Endothelial cell of umbilical vein (primary cell): ENCODE measurements around the gene JMJD8. TPM values are rescaled to one million over a fixed set of nuclear protein-coding genes. Genes with fewer than 3 reads are reported as not detected.

ENCODE experiments used
- BruUV-seq: library from RNA; stranded (reverse); fragments of 400-500 nt; replicated peaks from 2 replicates; lab custom pipeline; 2021; lab: Mats Ljungman, UMichigan
- CTCF ChIA-PET: fragments of 300-600, 350-600 bp; sonication (Branson Sonifier 250); formaldehyde crosslinking; loops from one replicate; lab custom pipeline; 2021; ENCODE audit warnings: antibody characterized with exemption, inconsistent platforms; lab: Charles Lee
- POLR2A ChIA-PET: fragments of 300-600, 350-600 bp; sonication (Branson Sonifier 250); formaldehyde crosslinking; loops from one replicate; lab custom pipeline; 2021; ENCODE audit warnings: antibody characterized with exemption, inconsistent platforms; lab: Charles Lee
- DNase-seq: peaks from one replicate; pipeline ENCODE4 v3.0.0-alpha.2; 2011; ENCODE audit warnings: low read depth, low spot score
- FAIRE-seq: peaks from 2 replicates; lab custom pipeline; 2011; peaks lifted over from hg19 to GRCh38; lab: Jason Lieb, UNC
- H2AFZ ChIP-seq: 2 replicates; pipeline ENCODE4 v1.6.0; 2012; ENCODE audit warnings: low read depth, low read length, control low read depth, inconsistent platforms
- H3K27ac ChIP-seq: 2 replicates; pipeline ENCODE4 v1.5.1; 2011; ENCODE audit warnings: low read depth, mild to moderate bottlenecking, control low read depth, low read length, moderate library complexity; ENCODE audit not compliant: insufficient read depth
- H3K27me3 ChIP-seq, 2 experiments: 2 replicates each; pipeline versions ENCODE4 v1.6.0 to v1.6.1; 2011; ENCODE audit warnings: low read length in 2 of 2, mixed read lengths in 1 of 2; ENCODE audit not compliant: control insufficient read depth in 2 of 2, insufficient read depth in 2 of 2
- H3K36me3 ChIP-seq, 2 experiments: 2 replicates in 1 of 2; 3 replicates in 1 of 2; pipeline ENCODE4 v1.5.1; 2011; ENCODE audit warnings: low read length in 2 of 2, mild to moderate bottlenecking in 1 of 2, moderate library complexity in 1 of 2; ENCODE audit not compliant: control insufficient read depth in 2 of 2, insufficient read depth in 2 of 2; ENCODE audit errors: extremely low read depth in 1 of 2
- H3K4me1 ChIP-seq: 3 replicates; pipeline ENCODE4 v1.5.1; 2011; ENCODE audit warnings: mild to moderate bottlenecking, low read length; ENCODE audit not compliant: control insufficient read depth, insufficient read depth; ENCODE audit errors: extremely low read depth
- H3K4me2 ChIP-seq: 2 replicates; pipeline ENCODE4 v1.6.1; 2011; ENCODE audit warnings: low read length, control low read depth, mixed read lengths; ENCODE audit not compliant: insufficient read depth
- H3K4me3 ChIP-seq, 3 experiments: fragments of 200-600 bp in 1 of 3; sonication (generic), shearing (Covaris generic) in 1 of 3; replicated peaks in 1 of 3; 2 replicates each; pipeline ENCODE4 v1.5.1; 2011 to 2016; ENCODE audit warnings: control low read depth in 3 of 3, low read length in 3 of 3, mild to moderate bottlenecking in 2 of 3, inconsistent platforms in 1 of 3, low read depth in 1 of 3, moderate library complexity in 1 of 3; ENCODE audit not compliant: insufficient read depth in 1 of 3
- H3K79me2 ChIP-seq: 2 replicates; pipeline ENCODE4 v1.6.0; 2012; ENCODE audit warnings: low read length, inconsistent platforms; ENCODE audit not compliant: control insufficient read depth, insufficient read depth
- H3K9ac ChIP-seq: replicated peaks from 2 replicates; pipeline ENCODE3; 2011; ENCODE audit warnings: low read length, control low read depth; ENCODE audit not compliant: insufficient read depth; ENCODE audit errors: extremely low read depth
- H3K9me1 ChIP-seq: replicated peaks from 3 replicates; pipeline ENCODE4 v1.6.0; 2011; ENCODE audit warnings: mild to moderate bottlenecking, low read length; ENCODE audit not compliant: control insufficient read depth, insufficient read depth; ENCODE audit errors: extremely low read depth
- H3K9me3 ChIP-seq: replicated peaks from 2 replicates; pipeline ENCODE4 v1.5.1; 2012; ENCODE audit warnings: low read length, inconsistent platforms; ENCODE audit not compliant: control insufficient read depth, insufficient read depth
- H4K20me1 ChIP-seq: replicated peaks from 2 replicates; pipeline ENCODE3; 2011; ENCODE audit warnings: mild to moderate bottlenecking, low read length; ENCODE audit not compliant: control insufficient read depth, insufficient read depth; ENCODE audit errors: extremely low read depth
- CTCF ChIP-seq, 2 donors: IDR thresholded peaks; 1 replicate in 1 of 2; 2 replicates in 1 of 2; pipeline ENCODE4 v1.5.1; 2011; ENCODE audit warnings: low read length in 2 of 2, mild to moderate bottlenecking in 2 of 2, moderate library complexity in 2 of 2, control low read depth in 1 of 2, inconsistent platforms in 1 of 2, low read depth in 1 of 2; ENCODE audit not compliant: insufficient read depth in 1 of 2; ENCODE audit errors: extremely low read depth in 1 of 2
- FOS ChIP-seq: IDR thresholded peaks from 2 replicates; pipeline ENCODE4 v1.6.1; 2011; ENCODE audit warnings: mild to moderate bottlenecking, low read length, moderate library complexity, borderline replicate concordance; ENCODE audit not compliant: insufficient read depth
- dilution Hi-C: fragments of 300-500 bp; cut with MboI; formaldehyde crosslinking; loops from one replicate; pipeline ENCODE4 v1.15.0; 2019; ENCODE audit warnings: low sequenced_read_pairs; ENCODE audit not compliant: extremely low pct_ligation_motif_present
- intact Hi-C: fragments of 100-400 bp; cut with micrococcal nuclease; formaldehyde crosslinking; loops from one replicate; pipeline ENCODE4 v1.10.0; 2022
- polyA plus RNA-seq, 4 experiments: library from polyadenylated mRNA; depleted of rRNA in 3 of 4; stranded (reverse) in 3 of 4; unstranded in 1 of 4; fragments of >200 nt; gene quantifications; 2 replicates each; pipeline versions ENCODE4 v1.2.1 to v1.2.3, GENCODE V29; 2011 to 2012; ENCODE audit warnings: missing spikeins in 1 of 4
- total RNA-seq: library from RNA; stranded (reverse); gene quantifications from 2 replicates; pipeline ENCODE4 v1.2.3, GENCODE V29; 2021

JMJD8 gene
- total and polyA plus RNA-seq, 2 donors (not counting 3 experiments of a cell fraction or from before 2014, with no cell fraction given), result 55.1 to 102 TPM

- H3K36me3 ChIP-seq, result no peaks in the 10 kb centered on the region
- no TSS peak for BruUV-seq
Measured at GRCh38 chr16:718389-718788, 34.3 kb upstream of the JMJD8 start.

More at GRCh38 chr16:718389-718788, 34.3 kb upstream of the JMJD8 start:
- Histone ChIP-seq H3K27ac (no peak overlapping the region), H3K79me2 (no peaks in the 10 kb centered on the region), H3K9me1 (no peaks in the 10 kb centered on the region), H3K4me2 (no peak overlapping the region), H3K4me3 (no peak overlapping the region), H3K9ac (no peak overlapping the region), H3K4me1 (peaks cover 24% of the 10 kb centered on the region), H3K27me3 (no peaks in the 10 kb centered on the region), H4K20me1 (no peaks in the 10 kb centered on the region), H2AFZ (no peak overlapping the region), H3K9me3 (no peaks in the 10 kb centered on the region)
- FAIRE-seq, result no peak
- ChIA-PET POLR2A (no interaction called here), CTCF (no interaction called here)
- no peak for DNase-seq
- TF ChIP-seq FOS (no peak), CTCF (IDR thresholded peaks at IDR 0.05; ENCODE audit: extremely low read depth in 1 of 2, insufficient read depth in 1 of 2, low read depth in 1 of 2, low read length in 2 of 2) (no peak)
- dilution Hi-C loops, result no loop called here
- intact Hi-C loops, result no loop called here
